HPDE6-E6E7 (cell line): ENCODE results near the gene GON4L.
"Not testable (repeated sequence)": the region's sequence is repeated elsewhere in the genome, so short reads cannot be mapped to it uniquely, and the experiment has no call there.

Source experiments
- DNase-seq: peaks from one replicate; pipeline ENCODE4 v3.0.0; 2011; ENCODE audit warnings: missing footprints; ENCODE audit errors: extremely low spot score

GON4L gene

DNA sequence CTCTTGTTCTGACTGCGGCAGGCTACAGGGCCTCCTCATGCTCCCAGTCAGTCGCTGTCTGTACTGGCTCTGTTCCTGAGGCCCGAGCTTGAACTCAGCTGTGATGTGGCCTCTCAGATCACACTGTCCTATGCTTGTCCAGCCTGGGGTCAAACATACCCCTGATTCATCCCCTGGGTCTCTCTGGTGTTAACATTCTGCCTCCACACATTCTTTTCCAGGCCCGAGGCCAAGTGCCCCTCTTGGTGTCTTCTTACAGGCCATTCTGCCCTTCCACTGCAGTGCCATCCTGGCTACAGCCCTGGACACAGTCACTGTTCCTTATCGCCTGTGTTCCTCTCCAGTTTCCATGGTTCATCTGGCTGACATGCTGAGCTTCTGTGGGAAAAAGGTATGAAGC lies 108.9 kb downstream of the GON4L start:
- not testable (repeated sequence) for DNase-seq

DNA sequence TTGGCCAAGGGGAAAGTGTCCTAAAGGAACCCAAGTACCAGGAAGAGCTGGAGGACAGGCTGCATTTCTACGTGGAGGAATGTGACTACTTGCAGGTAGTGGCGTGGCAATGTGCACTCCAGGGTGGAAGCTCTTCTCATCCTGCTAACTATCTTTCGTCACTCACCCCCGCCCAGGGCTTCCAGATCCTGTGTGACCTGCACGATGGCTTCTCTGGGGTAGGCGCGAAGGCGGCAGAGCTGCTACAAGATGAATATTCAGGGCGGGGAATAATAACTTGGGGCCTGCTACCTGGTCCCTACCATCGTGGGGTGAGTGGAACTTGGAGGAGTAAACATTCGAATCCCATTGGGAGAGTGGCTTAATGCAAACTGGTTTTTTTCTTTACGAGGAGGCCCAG lies 109.4 kb downstream of the GON4L start:
- DNase-seq: not testable (repeated sequence)

DNA sequence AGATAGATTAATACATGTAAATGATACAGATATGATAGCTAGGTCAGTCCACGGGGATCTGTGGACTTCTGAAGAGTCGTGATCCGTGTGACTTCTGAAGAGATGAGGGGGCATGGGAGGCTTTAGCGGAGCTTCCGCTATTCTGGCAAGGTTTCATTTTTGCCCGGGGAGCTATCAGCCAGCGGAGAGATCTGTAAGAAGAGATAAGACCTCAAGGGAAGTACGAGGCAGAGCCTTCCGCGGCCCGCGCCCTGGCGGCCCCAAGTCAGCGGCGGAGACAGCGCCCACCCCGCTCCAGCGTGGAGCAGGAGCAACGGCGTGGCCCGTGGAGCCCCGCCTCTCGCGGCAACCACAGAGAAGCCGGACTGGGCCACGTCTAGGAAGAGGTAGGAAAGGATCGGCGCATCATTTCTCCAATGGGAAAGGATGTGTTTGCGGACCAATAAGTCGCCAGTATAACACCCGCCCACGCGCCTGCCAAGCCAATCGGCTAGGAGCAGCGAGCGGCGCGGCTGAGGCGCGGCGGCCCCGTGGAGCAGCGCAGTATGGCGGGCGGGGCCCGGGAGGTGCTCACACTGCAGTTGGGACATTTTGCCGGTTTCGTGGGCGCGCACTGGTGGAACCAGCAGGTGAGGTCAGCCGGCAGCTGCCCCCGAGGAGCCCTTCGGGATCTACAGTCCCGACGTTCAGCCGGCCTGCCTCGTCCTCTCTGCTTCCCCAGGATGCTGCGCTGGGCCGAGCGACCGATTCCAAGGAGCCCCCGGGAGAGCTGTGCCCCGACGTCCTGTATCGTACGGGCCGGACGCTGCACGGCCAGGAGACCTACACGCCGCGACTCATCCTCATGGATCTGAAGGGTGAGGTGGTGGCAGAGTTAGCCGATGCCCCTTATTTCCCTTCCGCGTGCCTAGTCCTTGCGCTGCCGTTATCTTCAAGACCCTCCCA lies 111.5 kb downstream of the GON4L start:
- peak; percentile 64 for DNase-seq

DNA sequence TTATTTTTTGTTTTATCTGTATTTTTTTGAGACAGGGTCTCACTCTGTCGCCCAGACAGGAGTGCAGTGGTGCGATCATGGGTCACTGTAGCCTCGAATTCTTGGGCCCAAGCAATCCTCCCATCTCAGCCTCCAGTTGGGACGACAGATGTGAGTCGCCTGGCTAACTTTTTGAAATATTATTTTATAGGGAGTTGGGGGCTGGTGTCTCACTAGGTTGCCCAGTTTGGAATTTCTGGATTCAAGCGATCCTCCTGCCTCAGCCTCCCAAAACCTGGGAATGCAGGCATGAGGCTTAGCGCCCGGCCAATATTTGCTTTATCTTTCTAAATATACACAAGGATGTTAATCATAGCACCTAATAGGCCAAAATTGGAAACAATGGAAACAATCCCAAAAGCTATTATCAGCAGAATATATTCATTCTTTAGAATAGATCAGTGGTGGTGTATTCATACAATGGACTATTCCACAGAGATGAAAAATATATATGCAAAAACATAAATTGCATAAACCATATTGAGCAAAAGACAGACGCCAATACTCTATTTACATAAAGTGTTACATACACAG lies 112.2 kb downstream of the GON4L start:
- DNase-seq: no peak

DNA sequence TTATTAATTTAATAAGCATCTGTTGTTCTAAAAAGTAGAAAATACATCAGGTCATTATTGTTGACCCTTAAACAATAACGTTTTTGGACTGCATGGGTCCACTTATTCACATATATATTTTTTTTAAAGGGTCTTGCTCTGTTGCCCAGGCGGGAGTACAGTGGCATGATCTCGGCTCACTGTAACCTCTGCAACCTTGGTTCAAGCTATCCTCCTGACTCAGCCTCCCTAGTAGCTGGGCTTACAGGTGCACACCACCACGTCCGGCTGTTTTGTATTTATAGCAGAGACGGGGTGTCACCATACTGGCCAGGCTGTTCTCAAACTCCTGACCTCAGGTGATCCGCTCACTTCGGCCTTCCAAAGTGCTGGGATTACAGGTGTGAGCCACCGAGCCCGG lies 115.1 kb downstream of the GON4L start:
- no peak for DNase-seq

DNA sequence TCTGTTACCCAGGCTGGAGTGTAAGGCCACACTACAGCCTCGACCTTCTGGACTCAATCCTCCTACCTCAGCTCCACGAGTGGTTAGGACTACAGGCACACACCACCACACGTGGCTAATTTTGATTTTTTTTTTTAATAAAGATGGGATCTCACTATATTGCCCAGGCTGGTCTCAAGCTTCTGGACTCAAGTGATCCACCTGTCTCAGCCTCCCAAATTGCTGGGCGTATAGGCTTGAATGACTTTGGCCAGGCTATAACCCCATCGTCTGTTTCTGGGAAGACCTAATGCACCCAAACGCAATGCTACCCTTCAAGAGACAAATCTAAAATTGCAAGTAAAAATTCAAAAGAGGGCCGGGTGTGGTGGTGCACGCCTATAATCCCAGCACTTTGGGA lies 116.0 kb downstream of the GON4L start:
- DNase-seq: no peak

DNA sequence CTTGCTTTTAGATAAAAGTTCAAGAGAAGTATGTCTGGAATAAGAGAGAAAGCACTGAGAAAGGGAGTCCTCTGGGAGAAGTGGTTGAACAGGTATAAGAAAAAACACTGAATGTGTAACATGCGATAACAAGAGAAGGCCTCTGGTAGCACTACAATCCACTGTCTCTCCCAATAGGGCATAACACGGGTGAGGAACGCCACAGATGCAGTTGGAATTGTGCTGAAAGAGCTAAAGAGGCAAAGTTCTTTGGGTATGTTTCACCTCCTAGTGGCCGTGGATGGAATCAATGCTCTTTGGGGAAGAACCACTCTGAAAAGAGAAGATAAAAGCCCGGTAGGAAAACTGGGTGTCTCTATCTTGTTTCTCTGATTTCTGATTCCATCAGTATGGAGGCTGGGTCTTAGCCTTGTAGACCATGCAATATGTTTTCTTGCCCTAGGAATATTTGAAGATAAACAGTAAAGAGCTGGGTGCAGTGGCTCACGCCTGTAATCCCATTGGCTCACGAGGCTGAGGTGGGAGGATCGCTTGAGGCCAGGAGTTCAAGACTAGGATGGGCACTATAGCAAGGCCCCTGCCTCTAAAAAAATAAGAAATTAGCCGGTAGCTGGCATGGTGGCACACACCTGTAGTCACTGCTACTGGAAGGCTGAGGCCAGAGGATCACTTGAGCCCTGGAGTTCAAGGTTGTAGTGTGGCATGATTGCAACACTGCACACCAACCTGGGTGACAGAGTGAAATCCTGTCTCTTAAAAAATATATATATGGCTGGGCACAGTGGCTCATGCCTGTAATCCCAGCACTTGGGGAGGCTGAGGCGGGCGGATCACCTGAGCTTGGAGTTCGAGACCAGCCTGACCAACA lies 127.7 kb downstream of the GON4L start:
- DNase-seq: peak; percentile 13

DNA sequence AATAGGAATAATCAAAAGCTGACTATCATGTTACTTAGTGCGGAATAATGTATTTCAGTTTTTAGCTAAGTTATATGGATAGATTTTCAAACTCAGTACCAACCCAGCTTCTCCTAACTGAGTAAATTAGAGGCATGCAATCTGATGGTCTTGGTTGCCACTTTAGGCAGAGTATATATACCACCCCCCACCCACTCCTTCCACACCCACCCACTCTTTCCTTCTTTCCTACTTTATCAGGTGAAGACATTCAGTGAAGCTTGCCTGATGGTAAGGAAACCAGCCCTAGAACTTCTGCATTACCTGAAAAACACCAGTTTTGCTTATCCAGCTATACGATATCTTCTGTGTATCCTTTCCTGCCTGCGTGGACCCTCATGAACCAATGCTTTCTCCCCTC lies 131.9 kb downstream of the GON4L start:
- no peak for DNase-seq

DNA sequence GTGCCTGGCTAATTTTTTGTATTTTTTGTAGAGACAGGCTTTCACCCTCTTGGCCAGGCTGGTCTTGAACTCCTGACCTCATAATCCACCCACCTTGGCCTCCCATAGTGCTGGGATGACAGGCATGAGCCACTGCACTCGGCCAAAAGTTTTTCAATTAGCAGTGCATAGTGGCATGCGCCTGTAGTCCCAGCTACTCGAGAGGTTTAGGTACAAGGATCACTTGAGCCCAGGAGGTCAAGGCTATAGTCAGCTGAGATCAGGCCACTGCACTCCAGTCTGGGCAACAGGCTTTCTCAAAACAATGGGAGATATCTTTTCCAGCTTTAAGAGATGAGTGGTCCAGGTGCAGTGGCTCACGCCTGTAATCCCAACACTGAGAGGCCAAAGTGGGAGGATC lies 137.3 kb downstream of the GON4L start:
- DNase-seq: no peak

DNA sequence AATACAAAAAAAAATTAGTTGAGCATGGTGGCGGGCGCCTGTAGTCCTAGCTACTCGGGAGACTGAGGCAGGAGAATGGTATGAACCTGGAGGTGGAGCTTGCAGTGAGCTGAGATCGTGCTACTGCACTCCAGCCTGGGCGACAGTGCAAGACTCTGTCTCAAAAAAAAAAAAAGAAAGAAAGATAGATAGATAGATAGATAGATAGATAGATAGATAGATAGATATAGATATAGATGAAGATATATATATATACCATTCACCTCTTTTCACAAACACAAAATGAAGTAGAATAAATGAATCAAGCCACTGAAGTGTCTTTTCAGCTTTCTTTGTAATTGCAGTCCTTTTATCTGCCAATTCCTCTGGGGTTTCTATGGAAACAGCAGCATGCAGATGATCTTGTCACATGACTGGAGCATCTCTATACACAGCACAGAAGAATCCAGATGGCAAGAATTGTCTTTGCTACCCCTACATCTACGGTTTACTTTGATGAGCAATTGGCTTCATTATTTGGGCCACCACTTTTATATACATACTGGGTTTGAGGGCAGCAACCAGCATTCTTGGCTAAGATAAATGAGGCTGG lies 138.4 kb downstream of the GON4L start:
- DNase-seq: not testable (repeated sequence)

DNA sequence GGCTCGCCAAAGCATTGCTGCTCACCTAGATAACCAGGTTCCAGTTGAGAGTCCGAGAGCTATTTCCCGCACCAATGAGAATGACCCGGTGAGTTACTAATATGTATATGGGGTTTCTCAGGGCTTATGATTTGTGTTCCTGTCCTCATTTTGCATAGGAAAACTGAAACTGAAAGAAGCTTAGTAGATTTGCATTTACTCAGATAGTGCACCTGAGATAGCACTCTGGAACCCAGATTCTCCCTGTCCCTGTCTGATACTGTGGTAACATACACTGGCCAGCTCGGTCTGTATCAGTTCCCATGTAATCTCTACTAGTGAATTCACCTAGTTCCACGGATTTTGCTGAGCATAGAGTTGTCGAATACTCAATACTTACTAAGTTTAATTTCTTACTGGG lies 140.0 kb downstream of the GON4L start:
- no peak for DNase-seq

DNA sequence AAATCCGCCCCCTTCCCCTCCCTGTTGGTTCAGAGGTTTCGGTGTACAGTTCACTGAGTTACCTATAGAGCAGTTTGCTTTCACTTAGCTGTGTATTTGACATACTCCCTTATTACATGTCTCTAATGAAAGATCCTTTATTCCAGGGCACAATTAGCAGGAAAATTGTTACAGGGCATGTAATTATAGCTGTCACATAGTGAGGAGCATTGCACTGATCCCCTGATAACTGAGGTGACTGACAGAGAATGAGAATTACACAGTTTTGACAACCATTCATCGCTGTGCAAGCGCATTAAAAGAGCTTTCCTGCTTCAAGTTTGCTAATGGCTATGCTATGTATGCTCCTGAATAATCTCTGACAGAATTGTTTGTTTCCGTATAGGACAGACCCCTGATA lies 141.2 kb downstream of the GON4L start:
- DNase-seq: no peak

DNA sequence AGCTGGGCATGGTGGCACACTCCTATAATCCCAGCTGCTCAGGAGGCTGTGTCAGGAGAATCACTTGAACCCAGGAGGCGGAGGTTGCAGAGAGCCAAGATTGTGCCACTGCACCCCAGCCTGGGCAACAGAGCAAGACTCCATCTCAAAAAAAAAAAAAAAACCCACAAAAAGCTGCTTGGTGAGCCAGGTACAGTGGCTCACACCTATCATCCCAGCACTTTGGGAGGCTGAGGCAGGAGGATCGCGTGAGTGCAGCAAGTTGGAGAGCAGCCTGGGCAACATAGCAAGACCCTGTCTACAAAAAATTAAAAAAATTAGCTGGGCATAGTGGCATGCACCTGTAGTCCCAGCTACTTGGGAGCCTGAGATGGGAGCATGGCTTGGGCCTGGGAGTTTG lies 142.0 kb downstream of the GON4L start:
- DNase-seq: not testable (repeated sequence)

DNA sequence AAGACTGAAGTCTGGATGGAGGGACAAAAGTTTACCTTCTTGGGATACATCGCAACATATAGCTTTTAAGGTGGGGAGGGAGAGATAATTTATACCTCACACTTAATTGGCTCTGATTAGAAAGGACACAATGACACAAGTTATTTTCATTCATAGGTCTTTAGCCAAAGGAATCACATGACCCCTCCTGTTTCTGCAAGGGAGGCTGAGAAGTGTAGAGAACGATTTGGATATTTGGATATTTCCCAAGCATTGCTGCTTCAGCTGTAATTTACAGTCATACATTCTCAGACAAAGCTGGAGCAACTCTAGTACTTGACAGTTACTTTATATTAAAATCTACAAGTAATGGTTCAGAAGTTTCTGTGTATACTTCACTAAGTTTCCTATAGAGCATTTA lies 143.9 kb downstream of the GON4L start:
- DNase-seq: no peak

DNA sequence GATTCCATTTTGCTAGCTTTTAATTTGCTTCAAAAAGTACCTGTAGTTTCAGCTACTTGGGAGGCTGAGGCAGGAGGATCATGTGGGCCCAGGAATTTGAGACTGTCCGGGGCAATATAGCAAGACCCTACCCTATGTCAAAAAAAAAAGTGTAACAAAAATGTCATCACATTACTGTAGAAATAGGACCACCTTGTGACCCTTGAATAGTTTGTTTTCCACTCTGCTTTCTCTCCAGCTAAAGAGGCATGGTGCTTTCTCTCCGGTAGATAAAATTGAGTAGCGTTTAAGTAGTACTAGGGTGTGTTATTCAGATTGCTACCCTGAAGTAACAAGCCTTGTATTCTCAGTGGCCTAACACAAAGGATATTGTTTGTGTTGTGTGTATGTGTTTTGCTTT lies 144.4 kb downstream of the GON4L start:
- DNase-seq: not testable (repeated sequence)

DNA sequence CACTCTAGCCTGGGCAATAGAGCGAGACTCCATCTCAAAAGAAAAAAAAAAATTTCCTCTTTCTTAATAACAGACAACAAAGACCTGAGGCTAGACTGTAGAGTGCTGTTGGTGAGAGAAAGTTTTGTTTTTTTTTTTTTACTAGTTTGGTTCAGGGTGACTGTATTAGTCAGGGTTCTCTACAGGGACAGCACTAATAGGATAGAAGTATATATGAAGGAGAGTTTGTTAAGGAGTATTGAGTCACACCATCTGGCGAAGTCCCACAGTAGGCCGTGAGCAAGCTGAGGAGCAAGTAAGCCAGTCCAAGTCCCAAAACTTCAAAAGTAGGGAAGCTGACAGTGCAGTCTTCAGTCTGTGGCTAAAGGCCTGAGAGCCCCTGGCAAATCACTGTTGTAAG lies 145.6 kb downstream of the GON4L start:
- DNase-seq: not testable (repeated sequence)

DNA sequence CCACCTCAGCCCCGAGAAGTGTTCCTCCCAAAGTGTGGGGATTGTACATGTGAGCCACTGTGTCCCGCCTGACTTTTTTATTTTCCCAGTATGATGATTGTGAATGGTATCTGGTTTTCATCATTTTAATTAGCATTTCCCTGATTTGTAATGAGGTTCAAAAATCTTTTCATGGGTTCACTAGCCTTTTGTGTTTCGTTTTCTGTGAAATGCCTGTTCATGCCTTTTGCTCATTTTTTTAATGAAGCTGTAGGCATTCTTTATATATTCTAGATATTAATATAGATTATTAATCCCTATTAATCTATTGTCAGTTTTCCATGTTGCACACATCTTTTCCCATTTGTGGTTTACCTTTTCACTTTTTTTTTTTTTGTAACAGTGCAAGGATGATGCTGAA lies 147.6 kb downstream of the GON4L start:
- no peak for DNase-seq

DNA sequence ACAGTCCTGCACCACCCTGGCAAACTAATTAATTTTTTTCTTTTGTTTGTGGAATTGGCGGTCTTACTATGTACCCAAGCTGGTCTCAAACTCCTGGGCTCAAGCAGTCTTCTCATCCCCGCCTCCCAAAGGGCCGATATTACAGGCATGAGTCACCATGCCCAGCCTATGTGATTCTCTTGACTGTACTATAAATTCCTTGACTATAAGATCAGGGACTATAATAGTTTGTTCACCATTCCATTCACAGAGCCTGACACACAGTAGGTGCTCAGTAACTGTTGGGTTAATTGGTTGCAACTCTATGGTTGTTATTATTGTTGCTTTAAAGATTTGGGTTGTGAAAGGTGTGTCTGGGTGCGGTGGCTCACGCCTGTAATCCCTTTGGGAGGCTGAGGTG lies 150.9 kb downstream of the GON4L start:
- DNase-seq: no peak

DNA sequence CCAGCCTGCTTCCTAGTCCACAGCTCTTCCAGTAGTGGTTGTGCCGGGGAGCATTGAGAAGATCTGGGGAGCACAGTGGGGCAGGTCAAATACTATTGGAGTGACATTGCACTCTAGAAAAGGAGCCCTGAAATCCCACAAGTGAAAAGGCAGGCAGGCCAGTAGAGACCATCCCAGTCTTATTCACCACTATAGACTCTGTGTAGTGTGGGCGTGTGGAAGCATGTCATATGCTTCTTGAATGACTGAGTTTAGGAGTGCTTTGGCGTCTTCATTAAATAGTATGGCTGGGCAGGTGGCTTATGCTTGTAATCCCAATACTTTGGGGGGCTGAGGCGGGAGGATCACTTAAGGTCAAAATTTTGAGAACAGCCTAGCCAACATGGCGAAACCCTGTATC lies 152.6 kb downstream of the GON4L start:
- not testable (repeated sequence) for DNase-seq

DNA sequence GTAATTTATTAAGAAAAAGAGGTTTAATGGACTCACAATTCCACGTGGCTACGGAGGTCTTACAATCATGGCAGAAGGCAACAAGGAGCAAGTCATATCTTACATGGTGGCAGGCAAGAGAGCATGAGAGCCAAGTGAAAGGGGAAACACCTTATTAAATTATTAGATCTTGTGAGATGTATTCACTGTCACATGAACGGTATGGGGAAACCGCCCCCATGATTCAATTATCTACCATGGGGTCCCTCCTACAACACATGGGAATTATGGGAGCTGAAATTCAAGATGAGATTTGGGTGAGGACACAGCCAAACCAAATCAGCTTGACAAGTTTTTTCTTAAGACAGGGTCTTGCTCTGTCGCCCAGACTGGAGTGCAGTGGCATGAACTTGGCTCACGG lies 153.8 kb downstream of the GON4L start:
- no peak for DNase-seq

DNA sequence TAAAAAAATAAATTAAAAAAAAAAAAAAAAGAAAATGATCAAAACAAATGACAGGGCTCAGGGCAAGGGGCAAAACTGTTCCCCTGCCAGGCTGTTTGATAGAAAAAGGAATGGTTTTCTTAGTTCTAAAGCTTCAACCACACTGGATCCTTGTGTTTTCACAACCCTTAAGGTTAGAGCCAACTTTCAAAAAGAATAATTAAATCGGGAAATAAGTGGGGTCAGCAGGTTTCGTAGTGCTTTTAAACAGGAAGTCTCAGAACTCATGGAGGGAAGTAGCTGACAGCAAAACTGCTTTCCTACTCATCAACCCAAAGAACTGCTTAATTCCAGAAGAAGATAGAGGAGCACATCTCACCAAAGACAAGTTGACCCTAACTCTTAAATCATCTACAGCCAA lies 155.3 kb downstream of the GON4L start:
- DNase-seq: not testable (repeated sequence)
